HepG2 (cell line): ENCODE data around the gene CD300A. TPM values are rescaled to one million over a fixed set of nuclear protein-coding genes. Genes with fewer than 3 reads are reported as not detected.

ENCODE experiments used
- ARID2 ChIP-seq: sonication (generic); formaldehyde crosslinking; IDR thresholded peaks from 2 replicates; pipeline ENCODE4 v1.8.1; 2022; ENCODE audit warnings: mild to moderate bottlenecking, missing genetic modification reagents, borderline replicate concordance
- ATF4 ChIP-seq, 2 experiments: fragments of 450-650 bp in 1 of 2; sonication (generic) in 1 of 2; formaldehyde crosslinking; IDR thresholded peaks; 2 replicates each; pipeline versions ENCODE4 v1.5.0 to v1.8.0; 2020 to 2022; ENCODE audit warnings: mild to moderate bottlenecking in 1 of 2, missing genetic modification reagents in 1 of 2
- ATRX ChIP-seq: sonication (generic); formaldehyde crosslinking; IDR thresholded peaks from 2 replicates; pipeline ENCODE4 v1.4.0; 2020; ENCODE audit warnings: missing genetic modification reagents, borderline replicate concordance
- E2F5 ChIP-seq: sonication (generic); formaldehyde crosslinking; conservative IDR thresholded peaks from 2 replicates; pipeline ENCODE4 v1.4.0; 2020; ENCODE audit warnings: missing genetic modification reagents
- ELK4 ChIP-seq: sonication (generic); formaldehyde crosslinking; IDR thresholded peaks from 2 replicates; pipeline ENCODE4 v1.9.0; 2021; ENCODE audit warnings: missing genetic modification reagents, borderline replicate concordance
- FOSL1 ChIP-seq: sonication (generic); formaldehyde crosslinking; IDR thresholded peaks from 2 replicates; pipeline ENCODE4 v1.9.0; 2021; ENCODE audit warnings: missing genetic modification reagents, borderline replicate concordance
- FOXK2 ChIP-seq: fragments of 450-650 bp; IDR thresholded peaks from 2 replicates; pipeline ENCODE4 v1.6.1; 2016
- GABPB1 ChIP-seq: IDR thresholded peaks from 2 replicates; pipeline ENCODE4 v1.6.1; 2016; ENCODE audit warnings: mild to moderate bottlenecking, missing genetic modification reagents, moderate library complexity, missing compliant biosample characterization
- HHEX ChIP-seq: IDR thresholded peaks from 2 replicates; pipeline ENCODE4 v1.6.1; 2016; ENCODE audit warnings: control low read depth
- MZF1 ChIP-seq: sonication (generic); formaldehyde crosslinking; IDR thresholded peaks from 2 replicates; pipeline ENCODE4 v1.8.1; 2023; ENCODE audit warnings: mild to moderate bottlenecking, missing genetic modification reagents, borderline replicate concordance
- POLR2AphosphoS5 ChIP-seq: IDR thresholded peaks from 2 replicates; pipeline ENCODE4 v1.6.1; 2012; ENCODE audit warnings: low read depth, low read length
- SP4 ChIP-seq: sonication (generic); formaldehyde crosslinking; IDR thresholded peaks from 2 replicates; pipeline ENCODE4 v1.8.1; 2023; ENCODE audit warnings: mild to moderate bottlenecking, missing genetic modification reagents
- ZBED4 ChIP-seq: sonication (generic); formaldehyde crosslinking; IDR thresholded peaks from 2 replicates; pipeline ENCODE4 v1.4.0; 2020; ENCODE audit warnings: missing genetic modification reagents, borderline replicate concordance
- ZFY ChIP-seq: sonication (generic); formaldehyde crosslinking; IDR thresholded peaks from 2 replicates; pipeline ENCODE4 v1.4.0; 2020; ENCODE audit warnings: missing genetic modification reagents
- ZKSCAN8 ChIP-seq: IDR thresholded peaks from 2 replicates; pipeline ENCODE4 v1.6.1; 2016; ENCODE audit warnings: borderline replicate concordance, missing genetic modification reagents, missing compliant biosample characterization
- ZNF121 ChIP-seq: sonication (generic); formaldehyde crosslinking; IDR thresholded peaks from 2 replicates; pipeline ENCODE4 v1.5.0; 2020; ENCODE audit warnings: mild to moderate bottlenecking, missing genetic modification reagents
- ZNF343 ChIP-seq: sonication (generic); formaldehyde crosslinking; IDR thresholded peaks from 2 replicates; pipeline ENCODE4 v1.4.0; 2020; ENCODE audit warnings: mild to moderate bottlenecking, missing genetic modification reagents
- ZNF556 ChIP-seq: sonication (generic); formaldehyde crosslinking; IDR thresholded peaks from 2 replicates; pipeline ENCODE4 v1.4.0; 2020; ENCODE audit warnings: mild to moderate bottlenecking, missing genetic modification reagents, borderline replicate concordance
- ZNF737 ChIP-seq: sonication (generic); formaldehyde crosslinking; IDR thresholded peaks from 2 replicates; pipeline ENCODE4 v1.5.0; 2020; ENCODE audit warnings: missing genetic modification reagents, mild to moderate bottlenecking, borderline replicate concordance
- ZNF761 ChIP-seq: sonication (generic); formaldehyde crosslinking; conservative IDR thresholded peaks from 2 replicates; pipeline ENCODE4 v1.4.0; 2020; ENCODE audit warnings: mild to moderate bottlenecking, missing genetic modification reagents
- ZNF839 ChIP-seq: sonication (generic); formaldehyde crosslinking; IDR thresholded peaks from 2 replicates; pipeline ENCODE4 v1.4.0; 2020; ENCODE audit warnings: missing genetic modification reagents, mild to moderate bottlenecking, borderline replicate concordance
- polyA plus RNA-seq, 8 experiments: library from polyadenylated mRNA; depleted of rRNA in 3 of 8; stranded (reverse) in 7 of 8; unstranded in 1 of 8; fragments of >200 nt; fragmentation: Illumina TruSeq in 4 of 8; extraction: Trizol in 4 of 8; gene quantifications; 2 replicates each; pipeline versions ENCODE4 v1.2.1 to v1.2.3, GENCODE V29; 2011 to 2016; ENCODE audit warnings: low read depth in 4 of 8, missing spikeins in 1 of 8, mixed read lengths in 1 of 8; ENCODE audit not compliant: insufficient read depth in 1 of 8
- total RNA-seq, 5 experiments: library from RNA; depleted of rRNA; stranded (reverse); fragments of >200 nt; fragmentation: Illumina TruSeq; extraction: Trizol; gene quantifications; 2 replicates each; pipeline ENCODE4 v1.2.3, GENCODE V29; 2016; ENCODE audit warnings: low read depth in 1 of 5

The CD300A gene
- total and polyA plus RNA-seq, 2 of the 13 experiments (the other 11 are each of a cell fraction or from before 2014, with no cell fraction given) = not detected

DNA sequence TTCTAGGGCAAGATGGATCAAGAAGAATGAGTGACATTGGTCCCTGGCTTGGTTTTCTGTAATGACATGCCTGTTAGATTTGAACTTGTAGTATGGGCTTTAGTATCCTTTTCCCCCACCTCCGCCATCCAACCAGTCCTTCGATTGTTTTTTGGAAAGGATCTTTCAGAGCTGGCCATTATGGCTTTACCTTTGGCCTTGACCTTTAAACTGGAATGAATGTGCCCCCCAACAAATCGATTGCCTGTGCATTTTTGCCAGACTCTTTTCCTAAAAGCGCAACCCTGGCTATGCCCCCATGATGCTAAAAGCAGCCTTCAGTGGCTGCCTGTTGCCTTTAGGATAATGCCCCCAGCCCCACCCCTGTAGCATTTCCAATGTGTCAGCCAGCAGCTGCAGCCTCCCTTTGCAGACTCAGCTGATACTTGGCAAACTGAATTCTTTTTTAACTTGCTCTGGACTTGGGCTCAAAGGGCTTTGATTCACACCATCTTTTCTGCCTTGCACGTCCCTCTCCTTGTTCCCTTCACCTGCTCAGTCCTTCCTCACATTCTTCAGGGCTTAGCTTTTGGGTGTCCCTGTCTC is 30.6 kb upstream of the CD300A start (continued):
- TF ChIP-seq FOSL1 (CRISPR knock-in tag) = no peak
- TF ChIP-seq FOXK2 = no peak
- no peak for TF ChIP-seq ZKSCAN8
- TF ChIP-seq MZF1 (CRISPR knock-in tag) = no peak
- no peak for TF ChIP-seq ZNF839 (CRISPR knock-in tag)
- no peak for TF ChIP-seq ATF4 (CRISPR knock-in tag; IDR thresholded peaks at IDR 0.05)
- TF ChIP-seq POLR2AphosphoS5 = 0 out of 2 replicates have a peak, but pooled peaks have one; percentile 51
- TF ChIP-seq ZNF737 (CRISPR knock-in tag) = no peak
- TF ChIP-seq SP4 (CRISPR knock-in tag) = no peak
- TF ChIP-seq ATRX (CRISPR knock-in tag) = no peak
- TF ChIP-seq GABPB1 (CRISPR knock-in tag) = no peak
- no peak for TF ChIP-seq HHEX (CRISPR knock-in tag)
- no peak for TF ChIP-seq E2F5
- no peak for TF ChIP-seq ARID2 (CRISPR knock-in tag)
- TF ChIP-seq ZNF761 (CRISPR knock-in tag) = no peak
- TF ChIP-seq ZNF343 (CRISPR knock-in tag) = no peak
- TF ChIP-seq ELK4 (CRISPR knock-in tag) = no peak
- TF ChIP-seq ZBED4 = no peak
- TF ChIP-seq ZNF556 (CRISPR knock-in tag) = 0 out of 2 replicates have a peak, but pooled peaks have one; percentile 54
- peak; percentile 84 for TF ChIP-seq ZNF121 (CRISPR knock-in tag)
- no peak; the same call in 1 of the 2 replicates for TF ChIP-seq ZFY (CRISPR knock-in tag)
